CD4-positive, alpha-beta T cell treated with Interleukin-21 for 1 hour (primary cell): ENCODE results near the gene GPR37.

Source experiments
- DNase-seq: peaks from one replicate; pipeline ENCODE4 v3.0.0-alpha.2; 2020

The GPR37 gene

DNA sequence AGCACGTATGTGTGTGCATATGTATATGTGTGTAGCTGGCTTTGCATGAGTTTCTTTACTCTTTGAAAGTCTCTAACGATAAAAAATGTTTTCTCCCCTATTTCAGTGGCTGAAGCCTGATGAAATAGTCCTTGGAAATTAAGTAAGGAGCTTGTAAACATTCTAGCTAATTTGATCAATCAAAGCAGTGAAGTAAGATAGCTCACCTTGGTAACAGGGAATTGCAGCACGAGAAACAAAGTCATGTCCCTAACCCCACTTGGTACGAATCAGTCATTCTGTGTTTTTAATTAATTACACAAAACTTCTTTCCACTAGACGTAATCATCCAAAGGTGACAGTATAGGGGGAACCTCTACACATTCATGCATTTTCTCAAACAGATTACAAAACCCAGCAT, 41.5 kb downstream of the GPR37 start:
- no peak for DNase-seq

DNA sequence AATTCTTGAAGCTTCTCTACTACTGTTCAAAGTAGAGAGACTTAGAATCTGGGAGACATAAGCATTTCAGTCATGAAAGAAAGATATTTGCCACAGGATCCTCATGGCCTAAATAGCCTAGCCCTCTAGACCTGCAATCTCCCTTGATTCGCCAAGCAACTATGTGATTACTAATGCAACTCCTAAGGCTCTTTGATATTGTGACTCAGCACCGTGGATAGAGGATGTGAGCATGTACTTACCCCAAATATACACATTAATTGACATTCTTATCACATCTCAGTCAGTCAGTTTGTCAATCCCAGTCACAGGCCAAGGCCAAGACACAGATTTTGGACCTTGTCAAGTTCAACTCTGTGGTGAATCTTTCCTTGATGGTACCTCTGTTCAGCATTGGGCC, 42.6 kb downstream of the GPR37 start:
- DNase-seq = no peak

DNA sequence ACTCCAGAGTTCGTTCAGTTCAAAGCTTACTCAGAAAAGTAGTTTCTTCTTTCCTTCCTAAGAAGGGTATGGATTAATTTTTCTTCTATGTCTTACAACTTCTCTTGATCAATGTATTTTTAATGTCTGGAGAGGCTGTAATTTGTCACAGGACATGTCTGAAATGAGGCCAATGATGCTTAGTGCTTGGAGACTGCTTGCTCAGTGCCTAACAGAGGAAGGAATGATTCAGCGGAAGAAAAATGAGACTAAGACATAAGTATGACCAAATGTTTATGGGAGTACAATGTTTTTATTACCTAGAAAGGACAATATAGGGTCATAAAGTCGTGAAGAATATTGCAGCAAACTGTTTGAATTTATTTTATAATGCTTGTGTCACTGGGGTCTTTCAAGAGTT, 43.3 kb downstream of the GPR37 start:
- no peak for DNase-seq

DNA sequence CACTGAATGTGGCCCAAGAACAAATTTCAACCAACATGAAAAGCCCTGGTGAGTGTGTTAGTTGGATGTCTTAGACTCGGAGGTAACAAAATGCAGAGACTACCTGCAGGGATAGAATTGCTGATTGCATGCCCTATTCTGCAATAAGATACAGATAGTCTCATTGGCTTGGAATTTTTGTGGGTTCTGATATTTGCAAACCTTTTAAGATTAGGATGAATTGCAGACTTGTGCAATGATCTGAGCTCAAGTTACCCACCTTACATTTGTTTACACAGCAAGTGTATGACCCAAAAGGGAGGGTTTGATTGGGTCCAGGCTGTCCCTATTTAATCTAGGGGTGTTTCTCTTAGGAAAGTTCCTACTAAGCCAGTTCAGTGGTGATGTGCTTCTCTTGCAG, 45.4 kb downstream of the GPR37 start:
- no peak for DNase-seq

DNA sequence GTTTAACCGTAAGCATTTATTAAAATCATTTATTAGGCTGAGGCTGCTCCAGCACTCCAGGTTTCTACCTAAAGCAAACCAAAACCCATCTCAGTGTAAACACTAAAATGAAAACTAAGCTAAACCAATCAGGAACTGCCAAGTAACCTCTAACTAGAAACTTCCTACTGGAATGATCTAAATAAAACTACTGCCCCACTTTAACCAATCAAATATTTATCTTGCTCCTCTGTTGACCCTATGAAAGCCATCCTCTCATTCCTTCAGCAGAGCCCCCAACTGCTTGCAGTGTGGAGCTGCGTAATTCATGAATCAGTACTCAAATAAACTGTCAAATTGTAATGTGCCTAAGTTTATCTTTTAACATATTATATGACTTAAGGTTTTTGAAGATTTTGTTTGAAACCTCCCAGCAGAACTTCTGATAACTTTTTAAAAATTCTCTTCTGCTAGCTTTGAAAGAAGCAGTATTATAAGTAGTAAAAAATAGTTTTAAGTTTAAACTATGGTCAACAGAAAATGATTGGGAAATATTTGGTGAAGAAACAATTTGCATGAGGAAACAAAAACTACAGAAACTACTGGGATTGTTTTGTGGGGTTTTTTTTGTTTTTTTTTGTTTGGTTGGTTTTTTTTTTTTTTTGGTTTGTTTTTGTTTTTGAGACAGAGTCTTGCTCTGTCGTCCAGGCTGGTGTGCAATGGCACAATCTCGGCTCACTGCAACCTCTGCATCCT, 47.4 kb downstream of the GPR37 start:
- DNase-seq = no peak

DNA sequence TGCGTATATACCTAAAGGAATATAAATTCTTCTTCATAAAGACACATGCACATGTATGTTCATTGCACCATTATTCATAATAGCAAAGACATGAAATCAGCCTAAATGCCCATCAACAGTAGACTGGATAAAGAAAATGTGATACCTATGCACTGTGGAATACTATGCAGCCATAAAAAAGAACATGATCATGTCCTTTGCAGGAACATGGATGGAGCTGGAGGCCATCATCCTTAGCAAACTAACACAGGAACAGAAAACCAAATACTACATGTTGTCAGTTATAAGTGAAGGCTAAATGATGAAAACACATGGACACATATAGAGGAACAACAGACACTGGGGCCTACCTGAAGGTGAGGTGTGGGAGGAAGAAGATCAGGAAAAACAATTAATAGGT, 48.7 kb downstream of the GPR37 start:
- DNase-seq = no peak

DNA sequence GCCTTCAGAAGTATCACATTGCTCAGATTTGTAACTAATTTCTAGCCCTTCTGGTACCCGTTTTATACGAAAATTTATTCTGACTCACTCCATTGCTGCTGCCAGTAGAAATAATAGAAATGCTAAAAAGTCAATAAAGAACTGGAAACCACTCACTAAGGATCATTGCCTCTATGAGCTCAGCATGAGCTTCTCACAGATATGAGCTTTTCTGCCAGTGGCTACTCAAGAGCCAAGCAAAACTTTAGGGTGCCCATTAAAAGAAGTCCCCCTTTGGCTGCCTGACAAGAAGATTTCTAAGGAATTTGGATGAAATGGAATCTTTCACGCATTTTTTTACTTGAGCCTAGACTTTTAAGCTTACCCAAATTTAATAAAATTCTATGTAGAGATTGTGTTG, 52.5 kb downstream of the GPR37 start:
- no peak for DNase-seq

DNA sequence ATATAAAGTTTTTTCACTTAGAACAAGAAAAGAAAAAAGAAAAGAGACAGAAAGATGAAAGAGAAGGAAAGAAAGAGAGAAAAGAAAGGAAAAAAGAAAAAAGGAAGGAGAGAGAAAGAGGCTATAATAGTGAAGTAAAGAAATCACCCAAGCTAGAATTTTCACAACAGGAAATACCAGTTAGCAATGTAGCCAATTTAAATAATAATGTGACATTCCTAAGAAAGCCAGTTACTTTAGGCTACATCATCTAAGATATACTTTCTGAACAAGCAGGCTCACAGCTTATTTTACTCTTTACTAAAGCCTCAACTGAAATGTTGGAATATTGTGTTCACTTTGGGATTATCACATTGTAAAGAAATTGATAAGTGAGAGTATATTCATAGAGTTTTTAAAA, 53.6 kb downstream of the GPR37 start:
- no peak for DNase-seq

DNA sequence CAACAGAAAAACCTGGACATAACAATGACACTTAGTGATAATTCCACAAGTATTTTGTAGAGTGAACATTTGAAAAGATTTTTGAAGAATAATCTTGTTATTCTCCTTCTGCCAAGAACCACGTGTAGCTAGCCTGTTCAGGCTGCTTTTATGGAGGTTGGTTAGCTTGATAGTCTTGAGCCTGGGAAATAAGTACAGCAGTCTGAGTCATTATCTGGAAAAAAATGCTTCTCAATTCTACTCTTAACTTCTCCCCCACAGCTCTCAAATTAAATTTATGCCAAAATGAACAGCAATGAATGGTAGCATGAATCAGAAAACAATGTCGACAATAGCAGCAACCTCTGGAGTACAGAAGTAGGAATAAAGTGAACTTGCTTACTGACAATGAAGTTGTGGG, 63.2 kb downstream of the GPR37 start:
- DNase-seq = no peak

DNA sequence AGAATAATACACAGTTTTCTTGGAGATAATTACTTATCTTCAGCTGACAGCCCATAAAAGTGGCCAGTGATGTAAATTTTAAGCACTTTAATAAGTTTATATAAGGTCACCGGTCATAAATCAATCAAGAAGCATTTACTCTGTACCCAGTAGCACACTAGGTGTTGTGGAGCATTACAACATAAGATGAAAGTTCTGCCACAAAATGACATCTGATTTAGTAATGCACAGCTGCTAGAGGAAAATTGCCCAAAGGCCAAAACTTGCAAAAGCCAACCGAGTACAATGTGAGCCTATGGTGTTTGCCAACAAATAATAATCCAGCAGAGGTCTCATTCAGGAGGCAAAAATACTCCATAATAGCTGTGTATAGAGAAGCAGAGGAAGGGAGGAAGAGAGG, 63.6 kb downstream of the GPR37 start:
- DNase-seq = no peak

DNA sequence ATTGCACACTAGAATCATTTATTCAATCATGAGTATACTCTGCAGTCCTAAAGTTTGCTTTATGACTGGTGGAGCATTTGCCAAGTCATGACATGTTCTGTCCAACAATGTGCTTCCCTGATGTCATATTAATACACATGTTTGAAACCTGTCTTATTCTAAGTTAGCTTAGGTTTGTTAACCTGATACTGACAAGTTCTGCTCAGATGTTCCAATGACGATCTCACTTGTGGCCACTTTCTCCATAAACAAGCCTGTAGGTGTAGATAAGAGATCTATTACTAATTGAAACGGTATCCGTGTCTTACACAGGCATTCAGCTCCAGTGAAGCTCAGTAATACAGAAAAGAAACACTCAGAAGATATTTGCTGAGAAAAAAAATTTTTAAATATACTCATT, 64.9 kb downstream of the GPR37 start:
- no peak for DNase-seq

DNA sequence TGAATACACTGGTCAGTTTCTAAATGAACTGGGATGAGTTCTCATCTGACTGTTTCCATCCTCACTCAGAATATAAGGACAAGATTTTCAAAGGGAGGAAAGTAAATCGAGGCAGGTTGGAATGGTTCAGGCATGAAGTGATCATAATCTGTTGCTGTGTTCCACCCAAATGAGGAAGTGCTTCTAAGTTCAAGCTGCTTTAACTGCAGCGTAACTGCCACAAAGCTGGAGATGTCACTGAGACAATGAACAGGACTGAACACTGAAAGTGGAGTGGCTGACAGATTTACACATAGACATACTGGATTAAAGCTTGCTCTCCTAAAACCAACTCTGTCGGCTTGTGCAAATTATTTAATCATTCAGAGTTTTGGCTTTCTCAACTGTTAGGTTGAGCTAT, 66.6 kb downstream of the GPR37 start:
- no peak for DNase-seq

DNA sequence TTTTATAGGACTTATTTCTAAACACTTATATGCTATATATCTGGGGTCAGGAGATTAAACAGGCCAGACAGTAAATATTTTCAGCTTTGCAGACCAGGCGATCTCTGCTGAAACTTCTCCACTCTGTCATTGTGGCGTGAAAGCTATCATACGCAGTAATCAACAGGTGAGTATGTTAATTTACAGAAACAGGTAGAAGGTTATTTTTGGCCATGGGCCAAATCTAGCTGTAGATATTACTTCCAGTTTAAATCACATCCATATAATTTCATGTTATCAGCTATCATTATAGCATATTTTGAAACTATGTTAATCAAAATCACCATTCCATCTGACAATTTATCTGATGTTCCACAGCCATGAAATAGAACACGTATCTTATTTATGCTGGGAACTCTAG, 67.8 kb downstream of the GPR37 start:
- DNase-seq = no peak
